Cortex of kidney (tissue), 1 donor: ENCODE results near the gene CLASP1.
"Not testable (repeated sequence)": the region's sequence is repeated elsewhere in the genome, so short reads cannot be mapped to it uniquely, and the experiment has no call there.

Experiments
- DNase-seq: peaks from one replicate; lab custom pipeline; 2025; lab: John Stamatoyannopoulos, UW

CLASP1 gene

GRCh38 chr2:121419081-121419699 lies 230.1 kb downstream of the CLASP1 start:
- no peak for DNase-seq

- DNase-seq, result no peak
Measured at GRCh38 chr2:121418494-121419058, 230.7 kb downstream of the CLASP1 start.

DNA sequence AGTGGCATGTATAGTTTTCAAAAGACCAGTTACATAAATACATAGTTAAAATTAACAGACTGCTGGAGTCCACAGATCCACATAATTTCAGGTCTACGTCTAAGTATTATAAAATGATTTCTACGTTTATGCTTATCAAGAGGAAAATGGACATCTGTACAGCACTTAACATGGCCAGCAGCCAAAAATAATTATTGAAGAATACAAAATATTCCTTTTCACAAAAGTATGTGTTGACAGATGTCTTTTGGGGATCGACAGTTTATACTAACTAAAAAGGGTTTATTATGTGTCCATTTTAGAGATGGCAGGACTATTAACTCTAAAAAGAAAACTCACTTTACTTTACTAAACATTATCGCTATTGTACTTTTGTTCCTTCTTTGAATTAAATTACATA lies 231.4 kb downstream of the CLASP1 start:
- no peak for DNase-seq

GRCh38 chr2:121415727-121416126 lies 233.5 kb downstream of the CLASP1 start:
- no peak for DNase-seq

GRCh38 chr2:121412349-121412748 lies 236.9 kb downstream of the CLASP1 start:
- DNase-seq, result no peak

- no peak for DNase-seq
Measured at GRCh38 chr2:121409966-121410365, 239.3 kb downstream of the CLASP1 start.

DNA sequence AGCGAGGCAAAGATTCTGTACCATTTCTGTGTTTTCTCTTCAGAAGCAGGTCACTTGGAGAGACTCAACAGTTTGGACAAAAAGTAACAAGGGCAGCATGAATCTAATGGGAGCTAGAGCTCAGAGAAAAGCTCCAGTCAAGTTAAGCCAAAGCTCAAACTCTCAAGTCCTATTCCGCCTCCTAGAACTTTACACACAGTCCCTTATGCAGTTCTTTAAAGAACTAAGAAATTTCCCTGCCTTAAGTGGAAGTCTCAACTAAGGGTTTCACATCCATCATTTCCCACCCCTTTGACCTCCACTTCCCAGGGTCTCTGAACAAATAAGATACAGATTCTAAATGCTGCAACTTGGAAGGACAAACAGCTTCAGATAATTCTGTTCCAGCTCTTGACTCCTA lies 239.9 kb downstream of the CLASP1 start:
- DNase-seq, result no peak

GRCh38 chr2:121408641-121409040 lies 240.6 kb downstream of the CLASP1 start:
- DNase-seq, result no peak

GRCh38 chr2:121405233-121405632 lies 244.0 kb downstream of the CLASP1 start:
- no peak for DNase-seq

- DNase-seq, result no peak
Measured at GRCh38 chr2:121400201-121400600, 249.1 kb downstream of the CLASP1 start.

DNA sequence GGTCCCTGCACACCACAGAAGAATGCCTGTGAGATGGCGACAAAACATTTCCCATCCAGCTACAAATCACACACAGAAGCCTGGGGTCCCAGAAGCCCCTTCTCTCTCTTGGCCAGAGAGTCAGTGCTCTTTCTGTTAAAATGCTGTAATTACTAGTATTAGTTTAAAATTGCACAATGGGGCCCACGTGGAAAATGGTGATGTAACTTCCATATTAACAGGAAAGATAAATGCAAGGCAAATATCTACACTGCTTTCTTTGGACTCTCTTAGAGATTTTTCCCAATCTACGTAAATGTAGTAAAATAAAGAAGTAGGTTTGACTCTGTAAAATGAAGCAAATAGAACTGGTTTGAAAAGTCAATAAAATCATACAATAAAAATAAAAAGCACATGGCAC lies 250.4 kb downstream of the CLASP1 start:
- no peak for DNase-seq

DNA sequence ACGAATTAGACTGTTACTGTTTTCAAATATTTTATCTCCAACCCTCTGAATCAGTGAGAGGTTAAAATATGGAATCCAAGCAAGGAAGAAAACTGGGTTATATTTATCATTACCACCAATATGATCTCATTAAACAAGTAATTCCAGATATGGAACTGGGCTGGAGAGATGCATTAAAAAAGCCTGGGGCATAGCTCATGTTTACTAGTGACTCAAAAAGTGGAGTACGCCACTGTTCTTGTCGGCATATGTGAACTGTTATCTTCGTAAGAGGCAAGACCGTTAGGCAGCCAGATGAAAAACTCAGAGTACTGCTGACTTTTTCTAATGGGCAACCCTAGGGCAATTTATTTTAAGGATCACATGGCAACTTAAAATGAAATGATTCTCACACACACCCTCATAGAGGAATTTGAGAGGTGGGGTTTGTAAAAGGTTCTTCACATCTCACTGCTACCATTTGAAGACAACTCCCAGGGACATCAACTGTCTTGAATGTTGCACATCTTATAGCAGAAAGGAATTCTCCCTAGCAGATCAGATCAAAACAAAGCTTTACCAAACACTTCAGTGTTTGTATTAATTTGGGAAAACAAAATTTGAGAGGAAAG lies 259.1 kb downstream of the CLASP1 start:
- no peak for DNase-seq

GRCh38 chr2:121388371-121388770 lies 260.9 kb downstream of the CLASP1 start:
- DNase-seq, result no peak

DNA sequence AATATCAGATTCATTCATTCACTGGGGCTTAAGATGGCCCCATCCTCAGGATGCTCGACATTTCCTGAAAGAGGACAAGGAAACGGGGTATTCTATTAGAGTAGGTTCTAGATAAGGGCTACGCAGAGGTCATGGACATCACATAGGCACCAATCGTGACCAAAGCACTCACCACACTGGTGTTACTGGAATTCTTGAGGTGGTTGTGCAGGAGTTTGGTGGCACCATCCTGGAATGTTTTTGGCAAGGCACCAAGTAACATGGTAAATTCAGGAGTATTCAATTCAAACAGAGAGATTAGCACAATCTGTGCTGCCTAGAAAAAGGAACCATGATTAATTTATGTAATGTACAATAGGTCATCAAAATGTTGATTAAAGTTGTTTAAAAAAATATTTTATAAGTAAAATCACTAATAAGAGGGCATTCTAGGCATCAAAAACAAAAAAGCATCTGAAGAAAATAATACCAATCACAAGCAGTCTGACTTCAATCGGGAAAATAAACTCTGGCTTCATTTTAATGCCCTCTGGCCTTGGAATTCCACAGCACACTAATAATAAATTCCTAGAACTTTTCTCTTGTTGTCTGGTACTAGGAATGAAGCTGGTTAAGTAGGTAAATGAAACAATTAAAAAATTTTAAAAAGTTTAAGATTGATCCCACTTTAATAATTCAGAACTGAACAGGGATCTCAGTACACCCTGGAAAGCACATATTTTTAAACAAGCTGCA lies 261.5 kb downstream of the CLASP1 start:
- no peak for DNase-seq

- no peak for DNase-seq
Measured at GRCh38 chr2:121386707-121387106, 262.6 kb downstream of the CLASP1 start.

DNA sequence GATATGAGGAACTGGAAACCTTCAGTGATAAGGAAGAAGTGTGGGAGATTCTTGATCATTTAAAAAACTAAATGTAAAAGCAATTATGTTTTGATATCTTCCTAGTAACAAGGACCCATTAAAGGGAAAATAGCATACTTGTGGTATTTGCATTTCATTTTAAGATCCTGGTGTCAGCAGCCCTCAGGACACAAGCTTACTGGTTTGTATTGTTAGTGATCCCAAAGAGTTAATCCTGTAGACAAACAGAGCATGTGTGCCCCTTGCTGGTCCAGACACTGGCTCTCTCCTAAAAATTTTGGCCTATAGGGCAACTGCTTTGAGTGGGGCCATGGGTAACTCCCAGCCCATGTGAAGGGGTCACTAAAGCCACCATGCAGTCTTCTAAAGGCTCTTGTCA lies 263.2 kb downstream of the CLASP1 start:
- no peak for DNase-seq

DNA sequence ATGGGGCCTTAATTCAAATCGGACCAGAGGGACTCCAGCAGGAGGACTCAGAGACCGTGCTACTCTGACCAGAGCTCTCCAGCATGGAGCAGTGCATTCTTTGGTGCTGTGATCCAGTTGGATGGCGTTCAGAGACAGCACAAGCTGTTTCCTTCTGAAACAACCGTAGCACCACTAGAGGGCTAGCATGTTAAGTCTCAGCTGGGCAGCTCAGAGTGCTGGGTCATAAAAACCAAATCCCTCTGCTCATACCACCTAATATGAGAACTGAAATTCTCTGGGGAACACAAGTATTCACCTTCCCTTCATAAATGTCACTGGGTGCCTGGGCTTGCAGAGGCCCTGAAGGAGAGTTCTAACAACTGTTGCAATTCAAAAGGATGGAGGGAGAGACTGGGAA lies 266.5 kb downstream of the CLASP1 start:
- no peak for DNase-seq

GRCh38 chr2:121377646-121378045 lies 271.6 kb downstream of the CLASP1 start:
- no peak for DNase-seq

- DNase-seq, result no peak
Measured at GRCh38 chr2:121376535-121377250, 272.6 kb downstream of the CLASP1 start.

DNA sequence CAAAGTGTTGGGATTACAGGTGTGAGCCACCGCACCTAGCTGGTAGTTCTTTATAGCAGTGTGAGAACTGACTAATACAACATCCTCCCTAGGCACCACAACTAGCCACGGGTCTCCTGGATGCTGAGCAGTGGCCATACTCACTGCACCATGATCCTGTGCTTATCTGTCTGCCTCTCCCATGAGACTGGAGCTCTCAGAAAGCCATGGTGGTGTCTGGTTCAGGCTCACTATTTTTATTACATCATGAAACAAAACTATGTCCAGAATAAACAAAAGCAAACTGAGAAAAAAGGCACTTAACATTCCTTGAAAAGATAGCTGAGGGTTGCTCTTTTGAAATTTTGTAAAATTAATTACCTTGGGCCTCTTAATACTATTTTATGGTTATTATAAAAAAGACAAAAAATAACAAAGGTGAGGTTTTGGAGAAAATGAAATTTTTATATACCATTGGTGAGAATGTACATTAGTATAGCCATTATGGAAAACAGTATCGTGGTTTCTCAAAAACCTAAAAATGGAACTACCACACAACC lies 273.6 kb downstream of the CLASP1 start:
- no peak for DNase-seq

DNA sequence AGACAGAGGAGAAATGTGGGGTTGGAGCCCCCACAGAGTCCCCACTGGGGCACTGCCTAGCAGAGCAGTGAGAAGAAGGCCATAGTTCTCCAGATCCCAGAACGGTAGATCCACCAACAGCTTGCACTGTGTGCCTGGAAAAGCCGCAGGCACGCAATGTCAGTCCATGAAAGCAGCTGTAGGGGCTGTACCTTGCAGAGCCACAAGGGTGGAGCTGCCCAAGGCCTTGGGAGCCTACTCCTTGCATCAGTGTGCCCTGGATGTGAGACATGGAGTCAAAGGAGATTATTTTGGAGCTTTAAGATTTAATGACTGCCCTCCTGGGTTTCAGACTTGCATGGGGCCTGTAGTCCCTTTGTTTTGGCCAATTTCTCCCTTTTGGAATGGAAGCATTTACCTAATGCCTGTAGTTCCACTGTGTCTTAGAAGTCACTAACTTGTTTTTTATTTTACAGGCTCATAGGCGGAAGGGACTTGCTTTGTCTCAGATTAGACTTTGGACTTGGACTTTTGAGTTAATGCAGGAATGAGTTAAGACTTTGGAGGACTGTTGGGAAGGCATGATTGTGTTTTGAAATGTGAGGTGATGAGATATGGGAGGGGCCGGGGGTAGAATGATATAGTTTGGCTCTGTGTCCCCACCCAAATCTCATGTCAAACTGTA lies 274.7 kb downstream of the CLASP1 start:
- DNase-seq, result not testable (repeated sequence)
